Measurements from ENCODE around the gene ZNF230. TPM values are rescaled to one million over a fixed set of nuclear protein-coding genes. Genes with fewer than 3 reads are reported as not detected.

The ZNF230 gene
- total RNA-seq, 1 experiment from 2014 or later, result 1.0 TPM

- no peak for DNase-seq
- BruUV-seq (replicated peaks), result no TSS peak
- CTCF ChIA-PET, result no interaction called here
- Histone ChIP-seq H2AFZ (ENCODE audit: low read length) (no peak overlapping the region), H3K4me2 (ENCODE audit: low read length) (no peak overlapping the region), H3K4me1 (ENCODE audit: insufficient read depth, low read length) (no peaks in the 10 kb centered on the region), H3K4me3 (ENCODE audit: low read length) (no peak overlapping the region), H3K27me3 (ENCODE audit: low read length) (no peaks in the 10 kb centered on the region), H3K36me3 (ENCODE audit: low read depth, low read length) (no peaks in the 10 kb centered on the region; the same call in 1 of the 2 replicates), H4K20me1 (ENCODE audit: low read length) (no peaks in the 10 kb centered on the region), H3K27ac (ENCODE audit: low read length) (no peak overlapping the region), H3K9me2 (replicated peaks; ENCODE audit: low read length) (no peaks in the 10 kb centered on the region), H3F3A (ENCODE audit: low read length, unreplicated experiment) (no peaks in the 10 kb centered on the region), H3K9ac (ENCODE audit: low read length) (no peak overlapping the region), H3K79me2 (ENCODE audit: low read length) (no peaks in the 10 kb centered on the region), H3K9me3 (ENCODE audit: low read length) (no peaks in the 10 kb centered on the region)
- ATAC-seq, result no peak
- TF ChIP-seq EZH2phosphoT487 (IDR thresholded peaks at IDR 0.05; ENCODE audit: borderline replicate concordance, low read length) (no peak), EZH2 (IDR thresholded peaks at IDR 0.05; ENCODE audit: low read length, unreplicated experiment) (no peak)
- POLR2A ChIA-PET (ENCODE audit: unreplicated experiment), result no interaction called here
- intact Hi-C loops (cut with micrococcal nuclease), result loop anchor here (10.0 kb wide), 1 partner anchor 137 kb away; the partner anchor contains the start of gene ZNF224
Observed at GRCh38 chr19:43957891-43958290, 44.9 kb upstream of the ZNF230 start.

DNA sequence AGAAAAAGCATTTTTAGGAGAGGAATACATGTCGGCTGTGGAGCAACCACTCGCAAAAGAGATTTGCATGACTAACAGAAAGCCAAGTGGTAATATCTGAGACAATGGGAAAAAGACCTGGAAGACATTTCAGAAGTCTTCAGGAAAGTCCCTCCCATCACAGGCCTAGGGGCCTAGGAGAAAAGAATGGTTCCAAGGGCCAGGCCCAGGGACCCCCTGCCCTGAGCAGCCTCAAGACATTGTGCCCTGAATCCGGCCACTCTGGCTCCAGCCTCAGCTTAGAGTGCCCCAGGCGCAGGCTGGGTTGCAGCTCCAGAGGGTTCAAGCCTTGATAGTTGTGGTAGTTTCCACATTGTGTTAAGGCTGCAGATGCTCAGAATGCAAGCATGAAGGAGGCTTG, 42.3 kb upstream of the ZNF230 start:
- Histone ChIP-seq H3F3A (ENCODE audit: low read length, unreplicated experiment) (no peaks in the 10 kb centered on the region), H3K27me3 (ENCODE audit: low read length) (no peaks in the 10 kb centered on the region), H3K9me3 (ENCODE audit: low read length) (peaks cover under 1% of the 10 kb centered on the region; the same call in 1 of the 2 replicates), H3K9me2 (replicated peaks; ENCODE audit: low read length) (no peaks in the 10 kb centered on the region), H3K4me3 (ENCODE audit: low read length) (no peak overlapping the region), H3K27ac (ENCODE audit: low read length) (no peak overlapping the region), H3K36me3 (ENCODE audit: low read depth, low read length) (peaks cover 18% of the 10 kb centered on the region), H3K4me2 (ENCODE audit: low read length) (no peak overlapping the region), H3K79me2 (ENCODE audit: low read length) (no peaks in the 10 kb centered on the region), H4K20me1 (ENCODE audit: low read length) (no peaks in the 10 kb centered on the region), H3K9ac (ENCODE audit: low read length) (no peak overlapping the region), H3K4me1 (ENCODE audit: insufficient read depth, low read length) (no peaks in the 10 kb centered on the region), H2AFZ (ENCODE audit: low read length) (no peak overlapping the region)
- intact Hi-C loops (cut with micrococcal nuclease), result no loop called here
- ATAC-seq (no peak), DNase-seq (no peak)
- no TSS peak for BruUV-seq (replicated peaks)
- TF ChIP-seq EZH2phosphoT487 (IDR thresholded peaks at IDR 0.05; ENCODE audit: borderline replicate concordance, low read length), result no peak
- no peak for TF ChIP-seq EZH2 (IDR thresholded peaks at IDR 0.05; ENCODE audit: low read length, unreplicated experiment)
- TF ChIP-seq, protein P1, sequence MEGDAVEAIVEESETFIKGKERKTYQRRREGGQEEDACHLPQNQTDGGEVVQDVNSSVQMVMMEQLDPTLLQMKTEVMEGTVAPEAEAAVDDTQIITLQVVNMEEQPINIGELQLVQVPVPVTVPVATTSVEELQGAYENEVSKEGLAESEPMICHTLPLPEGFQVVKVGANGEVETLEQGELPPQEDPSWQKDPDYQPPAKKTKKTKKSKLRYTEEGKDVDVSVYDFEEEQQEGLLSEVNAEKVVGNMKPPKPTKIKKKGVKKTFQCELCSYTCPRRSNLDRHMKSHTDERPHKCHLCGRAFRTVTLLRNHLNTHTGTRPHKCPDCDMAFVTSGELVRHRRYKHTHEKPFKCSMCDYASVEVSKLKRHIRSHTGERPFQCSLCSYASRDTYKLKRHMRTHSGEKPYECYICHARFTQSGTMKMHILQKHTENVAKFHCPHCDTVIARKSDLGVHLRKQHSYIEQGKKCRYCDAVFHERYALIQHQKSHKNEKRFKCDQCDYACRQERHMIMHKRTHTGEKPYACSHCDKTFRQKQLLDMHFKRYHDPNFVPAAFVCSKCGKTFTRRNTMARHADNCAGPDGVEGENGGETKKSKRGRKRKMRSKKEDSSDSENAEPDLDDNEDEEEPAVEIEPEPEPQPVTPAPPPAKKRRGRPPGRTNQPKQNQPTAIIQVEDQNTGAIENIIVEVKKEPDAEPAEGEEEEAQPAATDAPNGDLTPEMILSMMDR (conservative IDR thresholded peaks at IDR 0.05; ENCODE audit: low read depth, low read length), result no peak
- CTCF ChIA-PET, result no interaction called here
- POLR2A ChIA-PET (ENCODE audit: unreplicated experiment), result no interaction called here

- Histone ChIP-seq H3K4me2 (ENCODE audit: low read length) (no peak overlapping the region), H3F3A (ENCODE audit: low read length, unreplicated experiment) (no peaks in the 10 kb centered on the region), H3K9ac (ENCODE audit: low read length) (no peak overlapping the region), H3K27me3 (ENCODE audit: low read length) (no peaks in the 10 kb centered on the region), H2AFZ (ENCODE audit: low read length) (no peak overlapping the region), H3K4me3 (ENCODE audit: low read length) (no peak overlapping the region), H3K27ac (ENCODE audit: low read length) (no peak overlapping the region), H3K79me2 (ENCODE audit: low read length) (no peaks in the 10 kb centered on the region), H3K9me2 (replicated peaks; ENCODE audit: low read length) (no peaks in the 10 kb centered on the region), H3K4me1 (ENCODE audit: insufficient read depth, low read length) (no peaks in the 10 kb centered on the region), H4K20me1 (ENCODE audit: low read length) (no peaks in the 10 kb centered on the region), H3K36me3 (ENCODE audit: low read depth, low read length) (peaks cover 37% of the 10 kb centered on the region), H3K9me3 (ENCODE audit: low read length) (peaks cover 12% of the 10 kb centered on the region; the same call in 1 of the 2 replicates)
- CTCF ChIA-PET, result no interaction called here
- DNase-seq (no peak), ATAC-seq (no peak)
- POLR2A ChIA-PET (ENCODE audit: unreplicated experiment), result no interaction called here
- intact Hi-C loops (cut with micrococcal nuclease), result no loop called here
- TF ChIP-seq, protein P1 (conservative IDR thresholded peaks at IDR 0.05; ENCODE audit: low read depth, low read length), result no peak
- no peak for TF ChIP-seq EZH2phosphoT487 (IDR thresholded peaks at IDR 0.05; ENCODE audit: borderline replicate concordance, low read length)
- no peak for TF ChIP-seq EZH2 (IDR thresholded peaks at IDR 0.05; ENCODE audit: low read length, unreplicated experiment)
- BruUV-seq (replicated peaks), result no TSS peak
Observed at GRCh38 chr19:43966079-43966694, 36.6 kb upstream of the ZNF230 start.

Measured in PC-3 (cell line).